ENCODE data around the gene CCDC185. TPM values are rescaled to one million over a fixed set of nuclear protein-coding genes. Genes with fewer than 3 reads are reported as not detected.

Gene CCDC185
- total RNA-seq, 4 donors from 2014 or later = 0.27 TPM; not detected in 3

GRCh38 chr1:223401873-223402789, 8.9 kb downstream of the CCDC185 start:
- WGBS, 2 donors = 79 to 96% methylated on average over 2 of the region's 2 CpGs
- Histone ChIP-seq H3K36me3 (no peaks in the 10 kb centered on the region), H3K27me3 (no peaks in the 10 kb centered on the region), H3K27ac (no peak overlapping the region), H3K9me3 (no peaks in the 10 kb centered on the region), H3K4me1 (no peaks in the 10 kb centered on the region), H3K4me3 (replicated peaks in 1 of 3) (no peak overlapping the region)
- intact Hi-C loops (cut with DNase I) = no loop called here
- no peak for DNase-seq
- TF ChIP-seq CTCF (IDR thresholded peaks at IDR 0.05) = no peak
- no peak for TF ChIP-seq POLR2A (IDR thresholded peaks at IDR 0.05)

- intact Hi-C loops (cut with DNase I) = no loop called here
- WGBS, 2 donors = 81 to 84% methylated on average over 2 of the region's 2 CpGs
- DNase-seq = no peak
- no peak overlapping the region for H3K27ac ChIP-seq
- no peaks in the 10 kb centered on the region for H3K9me3 ChIP-seq
- TF ChIP-seq POLR2A (IDR thresholded peaks at IDR 0.05) = no peak
- no peak for TF ChIP-seq CTCF (IDR thresholded peaks at IDR 0.05)
- no peaks in the 10 kb centered on the region for H3K36me3 ChIP-seq
- no peaks in the 10 kb centered on the region for H3K27me3 ChIP-seq
- no peaks in the 10 kb centered on the region for H3K4me1 ChIP-seq
- no peak overlapping the region for H3K4me3 ChIP-seq (replicated peaks in 1 of 3)
These were observed 9.6 kb downstream of the CCDC185 start for GRCh38 chr1:223402790-223403142.

GRCh38 chr1:223403184-223403815, 10.1 kb downstream of the CCDC185 start:
- DNase-seq = no peak
- intact Hi-C loops (cut with DNase I) = no loop called here
- Histone ChIP-seq H3K36me3 (no peaks in the 10 kb centered on the region), H3K9me3 (no peaks in the 10 kb centered on the region), H3K4me1 (no peaks in the 10 kb centered on the region), H3K27ac (no peak overlapping the region), H3K27me3 (no peaks in the 10 kb centered on the region), H3K4me3 (replicated peaks in 1 of 3) (no peak overlapping the region)
- TF ChIP-seq POLR2A (IDR thresholded peaks at IDR 0.05) = no peak
- no peak for TF ChIP-seq CTCF (IDR thresholded peaks at IDR 0.05)
- 80 to 81% methylated on average over 3 of the region's 3 CpGs for WGBS, 2 donors

GRCh38 chr1:223405507-223405906, 12.3 kb downstream of the CCDC185 start:
- H3K36me3 ChIP-seq = no peaks in the 10 kb centered on the region
- intact Hi-C loops (cut with DNase I) = no loop called here
- no peak for DNase-seq
- H3K4me1 ChIP-seq = no peaks in the 10 kb centered on the region
- no peak overlapping the region for H3K4me3 ChIP-seq (replicated peaks in 1 of 3)
- WGBS, 2 donors = 90 to 93% methylated on average over 3 of the region's 3 CpGs
- no peak overlapping the region for H3K27ac ChIP-seq
- no peaks in the 10 kb centered on the region for H3K9me3 ChIP-seq
- no peak for TF ChIP-seq POLR2A (IDR thresholded peaks at IDR 0.05)
- no peak for TF ChIP-seq CTCF (IDR thresholded peaks at IDR 0.05)
- H3K27me3 ChIP-seq = no peaks in the 10 kb centered on the region

- intact Hi-C loops (cut with DNase I) = no loop called here
- no peaks in the 10 kb centered on the region for H3K4me1 ChIP-seq
- H3K9me3 ChIP-seq = no peaks in the 10 kb centered on the region
- H3K27ac ChIP-seq = no peak overlapping the region
- DNase-seq = no peak
- no peak for TF ChIP-seq POLR2A (IDR thresholded peaks at IDR 0.05)
- TF ChIP-seq CTCF (IDR thresholded peaks at IDR 0.05) = no peak
- H3K36me3 ChIP-seq = no peaks in the 10 kb centered on the region
- H3K4me3 ChIP-seq (replicated peaks in 1 of 3) = no peak overlapping the region
- no peaks in the 10 kb centered on the region for H3K27me3 ChIP-seq
These were observed 16.8 kb downstream of the CCDC185 start for GRCh38 chr1:223410036-223410435.
